Ectodermal cell (in vitro differentiated cells): Measurements from ENCODE around the gene FXYD4. TPM values are rescaled to one million over a fixed set of nuclear protein-coding genes. Genes with fewer than 3 reads are reported as not detected.
A peak's percentile ranks its signal among the peaks of the same experiment; 100 is the strongest.
"Not testable (repeated sequence)": the region's sequence is repeated elsewhere in the genome, so short reads cannot be mapped to it uniquely, and the experiment has no call there.

Experiments
- H3K27ac ChIP-seq: 2 replicates; pipeline ENCODE4 v1.7.0; 2013; ENCODE audit warnings: mild to moderate bottlenecking, low read depth, low read length; ENCODE audit not compliant: insufficient read depth, poor library complexity, severe bottlenecking
- H3K27me3 ChIP-seq: 2 replicates; pipeline ENCODE4 v1.7.0; 2013; ENCODE audit warnings: mild to moderate bottlenecking, low read length; ENCODE audit not compliant: insufficient read depth, control insufficient read depth, poor library complexity, severe bottlenecking
- H3K36me3 ChIP-seq: one replicate; pipeline ENCODE4 v1.7.0; 2013; ENCODE audit warnings: low read length; ENCODE audit not compliant: control insufficient read depth, insufficient read depth
- H3K4me1 ChIP-seq: one replicate; pipeline ENCODE4 v1.7.0; 2013; ENCODE audit warnings: low read length; ENCODE audit not compliant: control insufficient read depth, insufficient read depth
- H3K4me3 ChIP-seq: 2 replicates; pipeline ENCODE4 v1.7.0; 2013; ENCODE audit warnings: low read depth, low read length, control low read depth; ENCODE audit not compliant: insufficient read depth
- H3K9me3 ChIP-seq: 2 replicates; pipeline ENCODE4 v1.7.0; 2013; ENCODE audit warnings: mild to moderate bottlenecking, low read length, moderate library complexity; ENCODE audit not compliant: control insufficient read depth
- WGBS, 2 experiments: methylation state at CpG; one replicate each; pipeline ENCODE4 v1.1.7; 2013; ENCODE audit warnings: missing lambda C conversion rate in 2 of 2; 5-methylcytosine and 5-hydroxymethylcytosine counted together
- polyA plus RNA-seq, 4 experiments: library from polyadenylated mRNA; stranded (reverse); fragments of 50-300 nt; gene quantifications; one replicate each; pipeline ENCODE4 v1.2.3, GENCODE V29; 2013

FXYD4 gene
- polyA plus RNA-seq (2013, experiment 1 of 4) = not detected
- not detected for polyA plus RNA-seq (2013, experiment 2 of 4)
- polyA plus RNA-seq (2013, experiment 3 of 4) = not detected
- polyA plus RNA-seq (2013, experiment 4 of 4) = not detected

- WGBS, 2 experiments = 92 to 93% methylated on average over 13 of the region's 13 CpGs
- Histone ChIP-seq H3K36me3 (no peaks in the 10 kb centered on the region), H3K27me3 (no peaks in the 10 kb centered on the region), H3K4me1 (peaks cover 13% of the 10 kb centered on the region), H3K9me3 (no peaks in the 10 kb centered on the region), H3K27ac (no peak within 1 kb of the TSS), H3K4me3 (no peak within 1 kb of the TSS)
These were observed at the start of gene FXYD4 for GRCh38 chr10:43371418-43371817. FXYD4 (plus strand) TSS chr10:43371636; CDS start chr10:43373747, 2,111 bp downstream.

GRCh38 chr10:43322331-43322730, 49.1 kb upstream of the FXYD4 start:
- H3K9me3 ChIP-seq = no peaks in the 10 kb centered on the region
- H3K27ac ChIP-seq = no peak overlapping the region
- H3K27me3 ChIP-seq = no peaks in the 10 kb centered on the region
- no peaks in the 10 kb centered on the region for H3K36me3 ChIP-seq
- peak overlapping the region; percentile 23 for H3K4me3 ChIP-seq
- 51 to 54% methylated on average over 14 of the region's 14 CpGs for WGBS, 2 experiments
- peaks cover 5% of the 10 kb centered on the region for H3K4me1 ChIP-seq

- H3K27ac ChIP-seq = no peak overlapping the region
- H3K27me3 ChIP-seq = no peaks in the 10 kb centered on the region
- H3K4me1 ChIP-seq = peaks cover 5% of the 10 kb centered on the region
- no peaks in the 10 kb centered on the region for H3K9me3 ChIP-seq
- WGBS, 2 experiments = 1% methylated on average over 26 of the region's 26 CpGs
- H3K4me3 ChIP-seq = peak overlapping the region; percentile 27
- no peaks in the 10 kb centered on the region for H3K36me3 ChIP-seq
These were observed 48.7 kb upstream of the FXYD4 start for GRCh38 chr10:43322769-43323168.

- WGBS, 2 experiments = 62 to 66% methylated on average over 13 of the region's 14 CpGs
- Histone ChIP-seq H3K4me1 (peaks cover 5% of the 10 kb centered on the region), H3K27me3 (no peaks in the 10 kb centered on the region), H3K36me3 (no peaks in the 10 kb centered on the region), H3K9me3 (no peaks in the 10 kb centered on the region), H3K4me3 (peak overlapping the region; percentile 27), H3K27ac (no peak overlapping the region)
These were observed 48.2 kb upstream of the FXYD4 start for GRCh38 chr10:43323245-43323644.

GRCh38 chr10:43324876-43325275, 46.6 kb upstream of the FXYD4 start:
- H3K27ac ChIP-seq = no peak overlapping the region
- H3K9me3 ChIP-seq = no peaks in the 10 kb centered on the region
- no peaks in the 10 kb centered on the region for H3K27me3 ChIP-seq
- H3K4me1 ChIP-seq = peaks cover 5% of the 10 kb centered on the region
- H3K4me3 ChIP-seq = no peak overlapping the region
- no peaks in the 10 kb centered on the region for H3K36me3 ChIP-seq
- WGBS, 2 experiments = 80 to 85% methylated on average over 3 of the region's 3 CpGs

GRCh38 chr10:43327171-43327570, 44.3 kb upstream of the FXYD4 start:
- no peaks in the 10 kb centered on the region for H3K36me3 ChIP-seq
- H3K4me1 ChIP-seq = peaks cover 5% of the 10 kb centered on the region
- H3K27me3 ChIP-seq = no peaks in the 10 kb centered on the region
- no peak overlapping the region for H3K4me3 ChIP-seq
- H3K27ac ChIP-seq = no peak overlapping the region
- 90 to 97% methylated on average over 2 of the region's 2 CpGs for whole genome bisulfite sequencing, 2 experiments
- no peaks in the 10 kb centered on the region for H3K9me3 ChIP-seq

GRCh38 chr10:43327986-43328385, 43.5 kb upstream of the FXYD4 start:
- H3K4me3 ChIP-seq = no peak overlapping the region
- WGBS, 2 experiments = 85 to 96% methylated on average over 5 of the region's 5 CpGs
- H3K4me1 ChIP-seq = peaks cover 5% of the 10 kb centered on the region
- H3K27ac ChIP-seq = no peak overlapping the region
- no peaks in the 10 kb centered on the region for H3K27me3 ChIP-seq
- no peaks in the 10 kb centered on the region for H3K36me3 ChIP-seq
- no peaks in the 10 kb centered on the region for H3K9me3 ChIP-seq

- not testable (repeated sequence) for H3K27me3 ChIP-seq, H3K4me3 ChIP-seq, H3K4me1 ChIP-seq, H3K27ac ChIP-seq, H3K36me3 ChIP-seq, H3K9me3 ChIP-seq
- WGBS, 2 experiments = 93 to 95% methylated on average over 18 of the region's 18 CpGs
These were observed 42.6 kb upstream of the FXYD4 start for GRCh38 chr10:43328810-43329209.

- H3K4me1 ChIP-seq, H3K27ac ChIP-seq, H3K27me3 ChIP-seq, H3K4me3 ChIP-seq, H3K36me3 ChIP-seq, H3K9me3 ChIP-seq: not testable (repeated sequence)
- WGBS, 2 experiments = 95 to 96% methylated on average over 40 of the region's 40 CpGs
These were observed 42.1 kb upstream of the FXYD4 start for GRCh38 chr10:43329246-43329885.

GRCh38 chr10:43330049-43330823, 41.2 kb upstream of the FXYD4 start:
- not testable (repeated sequence) for H3K4me3 ChIP-seq, H3K9me3 ChIP-seq, H3K27me3 ChIP-seq, H3K4me1 ChIP-seq, H3K27ac ChIP-seq, H3K36me3 ChIP-seq
- WGBS, 2 experiments = 70 to 75% methylated on average over 4 of the region's 11 CpGs
